Astrocyte of the spinal cord (primary cell): ENCODE results near the gene SLC51A.

ENCODE experiments used
- DNase-seq: peaks from one replicate; pipeline ENCODE4 v3.0.0; 2011; ENCODE audit warnings: low read depth, low spot score
- H3K4me3 ChIP-seq: 2 replicates; pipeline ENCODE4 v1.5.1; 2011; ENCODE audit warnings: low read depth, mild to moderate bottlenecking, low read length, moderate library complexity
- CTCF ChIP-seq: IDR thresholded peaks from 2 replicates; pipeline ENCODE4 v1.5.1; 2012; ENCODE audit warnings: low read depth, mild to moderate bottlenecking, low read length, inconsistent platforms
- in situ Hi-C: cut with HindIII; loops from 2 replicates; pipeline ENCODE4 v1.10.0; 2017; ENCODE audit warnings: low sequenced_read_pairs

The SLC51A gene

GRCh38 chr3:196232154-196232881, 16.0 kb downstream of the SLC51A start:
- no peak overlapping the region for H3K4me3 ChIP-seq
- no peak for DNase-seq
- in situ Hi-C loops = no loop called here
- TF ChIP-seq CTCF = no peak

DNA sequence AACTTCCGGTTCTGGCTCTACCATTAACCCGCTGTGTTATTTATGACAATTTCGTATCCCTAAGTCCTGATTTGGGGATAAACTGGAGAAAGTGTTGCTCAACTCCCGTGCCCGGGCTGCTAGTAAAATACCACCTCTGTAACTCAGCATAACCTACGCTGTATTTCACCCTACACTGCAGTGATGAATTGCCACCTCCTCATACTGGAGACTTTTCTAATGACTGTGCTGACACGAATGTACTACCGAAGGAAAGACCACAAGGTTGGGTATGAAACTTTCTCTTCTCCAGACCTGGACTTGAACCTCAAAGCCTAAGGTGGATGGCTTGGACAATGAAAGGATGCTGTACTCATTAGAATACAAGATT, 16.5 kb downstream of the SLC51A start:
- H3K4me3 ChIP-seq = no peak overlapping the region
- no peak for DNase-seq
- no peak for TF ChIP-seq CTCF
- in situ Hi-C loops = no loop called here

DNA sequence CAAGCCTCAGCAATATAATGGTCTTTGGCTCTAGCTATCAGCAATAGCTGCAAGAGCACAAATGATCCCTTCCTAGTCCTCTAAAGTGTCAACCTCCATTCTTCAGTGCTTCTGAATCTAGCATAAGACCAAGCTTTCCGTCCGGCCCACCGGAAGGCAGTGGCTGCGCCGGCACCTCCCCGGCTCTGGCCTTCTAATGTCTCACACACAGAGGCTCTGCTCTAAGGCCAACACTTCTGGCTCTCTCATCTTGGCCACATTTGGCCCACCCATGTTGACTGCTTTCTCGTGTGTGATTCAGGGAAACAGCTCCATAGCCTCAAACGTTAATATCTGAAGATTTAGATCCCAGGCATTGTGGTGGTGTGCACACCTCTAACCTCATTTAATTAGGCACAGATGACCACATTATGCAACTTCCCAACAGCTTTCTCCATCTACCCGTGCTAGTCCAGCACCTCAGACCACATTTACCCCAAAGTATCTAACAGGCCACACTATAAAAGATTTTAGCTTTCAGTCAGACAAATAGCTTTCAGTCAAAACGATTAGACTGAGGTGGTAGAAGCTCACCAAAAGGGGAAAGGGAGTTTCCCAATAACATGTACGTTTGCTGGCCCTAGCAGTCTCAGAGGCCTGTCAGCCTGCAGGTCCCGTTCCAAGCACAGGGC, 19.3 kb downstream of the SLC51A start:
- in situ Hi-C loops = no loop called here
- no peak for TF ChIP-seq CTCF

DNA sequence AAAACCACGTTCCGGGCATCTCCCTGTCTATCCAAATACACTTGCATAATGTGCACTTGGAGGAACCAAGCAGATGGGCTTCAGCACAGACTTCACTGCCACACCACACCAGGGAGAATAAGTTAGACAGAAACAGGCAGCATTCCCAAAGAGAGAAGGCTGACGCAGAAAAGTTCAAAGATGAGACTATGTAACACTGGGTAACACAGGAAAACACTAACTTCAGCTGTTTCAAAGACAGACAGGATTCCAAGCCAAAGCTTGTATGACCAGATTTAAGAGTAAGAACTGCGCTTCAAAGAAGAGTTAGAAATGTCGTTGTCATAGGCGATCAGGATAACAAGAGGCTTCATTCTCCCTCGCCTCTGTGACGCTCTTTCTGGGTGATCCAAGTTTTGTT, 19.9 kb downstream of the SLC51A start:
- in situ Hi-C loops = no loop called here
- H3K4me3 ChIP-seq = no peak overlapping the region
- no peak for TF ChIP-seq CTCF
- DNase-seq = no peak

More for the DNA sequence above, 19.3 kb downstream of the SLC51A start:
- no peak overlapping the region for H3K4me3 ChIP-seq
- DNase-seq = no peak

DNA sequence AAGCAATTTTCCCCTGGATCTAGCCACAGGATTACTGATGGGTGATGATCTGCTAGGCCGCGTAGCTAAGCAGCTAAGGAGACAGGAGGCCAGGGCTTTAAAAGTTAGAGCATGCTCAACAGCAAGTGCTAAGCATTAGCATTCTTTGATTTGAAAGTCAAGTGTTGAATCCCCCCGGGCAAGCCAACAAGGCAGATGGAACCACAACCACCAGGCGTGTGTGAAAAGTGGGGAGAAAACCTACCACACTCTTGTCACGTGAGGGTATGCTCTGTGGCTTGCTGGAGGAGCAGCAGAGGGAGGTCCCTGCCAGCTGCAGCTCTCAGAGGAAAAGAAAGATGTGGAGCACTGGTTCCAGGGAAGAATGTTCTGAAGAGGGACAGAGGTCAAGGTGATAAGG, 20.9 kb downstream of the SLC51A start:
- no peak for TF ChIP-seq CTCF
- no peak for DNase-seq
- in situ Hi-C loops = no loop called here
- H3K4me3 ChIP-seq = no peak overlapping the region

DNA sequence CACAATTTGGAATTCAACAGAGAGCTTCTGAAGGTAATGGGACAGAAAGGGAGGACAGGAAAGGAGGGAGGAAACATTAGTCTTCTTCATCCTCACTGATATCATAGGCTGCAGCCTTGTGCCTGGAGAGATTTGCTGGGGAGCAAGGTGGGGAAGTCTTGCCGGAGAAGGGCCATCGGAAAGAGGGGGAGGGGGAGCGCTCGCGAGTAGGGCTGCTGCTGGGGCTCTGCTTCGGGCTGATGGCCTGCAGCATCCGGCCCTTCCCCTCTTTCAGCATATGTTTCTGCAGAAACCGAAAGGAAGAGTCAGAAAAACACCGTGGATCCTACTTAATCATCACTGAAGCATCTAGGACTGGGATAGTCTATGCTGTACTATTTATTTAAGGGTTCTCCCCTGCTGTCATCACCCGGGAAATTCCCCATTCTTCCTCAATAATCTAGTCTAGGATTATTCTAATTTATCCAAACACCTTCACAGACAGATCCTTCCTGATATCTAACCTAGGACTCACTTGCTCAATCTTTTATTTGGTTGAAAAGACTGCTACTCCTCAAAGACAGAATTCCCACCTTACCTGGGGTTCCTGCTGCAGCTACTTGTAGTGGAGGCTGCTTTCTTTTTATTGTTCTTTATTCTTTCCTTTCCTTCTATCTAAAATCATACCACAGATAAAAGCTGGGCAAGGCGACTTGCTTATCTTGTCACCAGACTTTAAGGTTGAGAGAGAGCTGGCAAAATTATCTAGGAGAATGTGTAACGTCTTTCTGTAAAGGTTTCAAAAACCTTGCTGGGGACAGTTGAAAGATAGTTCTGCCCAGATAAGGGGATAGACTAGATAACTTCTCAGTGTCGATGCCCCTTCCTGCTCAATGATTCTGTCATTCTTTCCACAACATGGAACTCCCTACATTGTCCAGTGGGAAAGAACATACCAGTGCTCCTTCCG, 22.6 kb downstream of the SLC51A start:
- H3K4me3 ChIP-seq = no peak overlapping the region
- DNase-seq = peak; percentile 17
- no peak for TF ChIP-seq CTCF
- in situ Hi-C loops = no loop called here
